Measurements from ENCODE around the gene PDE6B. TPM values are rescaled to one million over a fixed set of nuclear protein-coding genes. Genes with fewer than 3 reads are reported as not detected.

The PDE6B gene
- total and polyA plus RNA-seq, 8 donors = 7.6 to 21.1 (median 16.4) TPM

- H3K4me3 ChIP-seq = no peak overlapping the region
- H3K9me3 ChIP-seq = no peaks in the 10 kb centered on the region
- H3K4me1 ChIP-seq = peaks cover 17 to 36% of the 10 kb centered on the region in 2 donors
- no peak overlapping the region for H3K27ac ChIP-seq
- no peaks in the 10 kb centered on the region for H3K27me3 ChIP-seq
- no peak for TF ChIP-seq CTCF (IDR thresholded peaks at IDR 0.05)
- peak in 1 of 4 donors; percentile 73 for DNase-seq
- no peak for ATAC-seq
- intact Hi-C loops (cut with DNase I) = no loop called here
- peaks cover 0 to 5% of the 10 kb centered on the region in 2 donors for H3K36me3 ChIP-seq
Measured at GRCh38 chr4:682490-683172, 57.3 kb downstream of the PDE6B start.

- DNase-seq (peak in 1 of 4 donors; percentile 65), ATAC-seq (no peak)
- peaks cover 0 to under 1% of the 10 kb centered on the region in 2 donors for H3K27me3 ChIP-seq
- no peak overlapping the region for H3K27ac ChIP-seq
- H3K4me3 ChIP-seq = no peak overlapping the region
- peaks cover 0 to 5% of the 10 kb centered on the region in 2 donors for H3K36me3 ChIP-seq
- intact Hi-C loops (cut with DNase I) = no loop called here
- peaks cover 22 to 43% of the 10 kb centered on the region in 2 donors for H3K4me1 ChIP-seq
- H3K9me3 ChIP-seq = no peaks in the 10 kb centered on the region
- TF ChIP-seq CTCF (IDR thresholded peaks at IDR 0.05) = no peak
Measured at GRCh38 chr4:683247-683897, 58.0 kb downstream of the PDE6B start.

- Histone ChIP-seq H3K27me3 (peaks cover 0 to 8% of the 10 kb centered on the region in 2 donors), H3K36me3 (peaks cover 0 to 5% of the 10 kb centered on the region in 2 donors), H3K4me1 (peaks cover 26 to 49% of the 10 kb centered on the region in 2 donors), H3K4me3 (no peak overlapping the region), H3K27ac (no peak overlapping the region), H3K9me3 (no peaks in the 10 kb centered on the region)
- TF ChIP-seq CTCF (IDR thresholded peaks at IDR 0.05) = peak; percentile 55 to 75
- ATAC-seq (peak; percentile 4), DNase-seq (peak in 3 of 4 donors; percentile 60 to 89 (median 67))
- intact Hi-C loops (cut with DNase I) = no loop called here
Measured at GRCh38 chr4:683982-684622, 58.7 kb downstream of the PDE6B start.

- no peak for ATAC-seq
- intact Hi-C loops (cut with DNase I) = no loop called here
- no peaks in the 10 kb centered on the region for H3K9me3 ChIP-seq
- peak in 1 of 4 donors; percentile 69 for DNase-seq
- H3K36me3 ChIP-seq = peaks cover 0 to 5% of the 10 kb centered on the region in 2 donors
- H3K27me3 ChIP-seq = peaks cover 0 to 8% of the 10 kb centered on the region in 2 donors
- no peak overlapping the region for H3K27ac ChIP-seq
- H3K4me3 ChIP-seq = no peak overlapping the region
- peaks cover 33 to 56% of the 10 kb centered on the region in 2 donors for H3K4me1 ChIP-seq
- no peak for TF ChIP-seq CTCF (IDR thresholded peaks at IDR 0.05)
Measured at GRCh38 chr4:684623-685327, 59.4 kb downstream of the PDE6B start.

All from left lung (tissue), 10 donors.